ENCODE results near the gene ABCD2.
"Not testable (repeated sequence)": the region's sequence is repeated elsewhere in the genome, so short reads cannot be mapped to it uniquely, and the experiment has no call there.

- TF ChIP-seq POLR2A, POLR2AphosphoS5, CTCF (IDR thresholded peaks at IDR 0.05): not testable (repeated sequence)
Measured at GRCh38 chr12:39601951-39602350, 17.7 kb downstream of the ABCD2 start.

All from breast epithelium (tissue), 3 donors.